GM20431 (cell line): ENCODE measurements around the gene CSNK2B.

Experiments used
- in situ Hi-C: fragments of 300-500 bp; cut with MseI, MboI; formaldehyde crosslinking; loops from one replicate; pipeline ENCODE4 v1.15.0; 2020; ENCODE audit warnings: low sequenced_read_pairs; ENCODE audit not compliant: unreplicated experiment

Gene CSNK2B

DNA sequence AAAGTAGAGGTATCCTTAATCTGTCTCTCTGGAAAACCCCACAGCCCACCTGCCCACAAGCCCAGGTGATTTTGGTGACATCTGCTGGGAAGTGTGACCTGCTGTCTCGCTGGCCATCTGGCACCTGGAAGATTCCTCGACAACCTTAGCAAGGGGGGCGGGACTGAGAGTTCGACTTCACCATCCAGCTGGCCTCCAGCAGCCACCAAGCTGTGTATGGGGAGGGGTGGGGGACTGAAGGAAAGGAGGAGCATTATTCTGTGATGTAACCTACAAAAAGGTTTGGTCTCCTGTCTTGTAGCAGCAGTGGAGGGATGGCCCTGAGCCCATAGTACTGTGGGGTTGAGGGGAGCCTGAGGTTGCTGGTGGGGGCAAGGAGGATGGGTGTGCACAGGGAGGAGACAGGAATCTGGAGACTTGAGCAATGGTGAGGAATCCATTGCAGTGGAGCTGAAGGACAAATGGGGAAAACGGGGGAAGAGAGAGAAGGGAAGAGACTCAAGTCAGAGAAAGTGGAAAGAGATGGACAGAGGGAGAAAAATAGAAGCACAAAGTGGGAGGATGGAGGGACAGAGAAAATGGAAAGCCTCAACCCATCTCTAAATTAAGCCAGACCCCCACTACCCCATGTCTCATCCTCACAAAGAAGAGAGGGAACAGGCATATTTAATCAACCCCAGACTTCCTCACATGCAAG, 44.8 kb downstream of the CSNK2B start:
- in situ Hi-C loops, result no loop called here

DNA sequence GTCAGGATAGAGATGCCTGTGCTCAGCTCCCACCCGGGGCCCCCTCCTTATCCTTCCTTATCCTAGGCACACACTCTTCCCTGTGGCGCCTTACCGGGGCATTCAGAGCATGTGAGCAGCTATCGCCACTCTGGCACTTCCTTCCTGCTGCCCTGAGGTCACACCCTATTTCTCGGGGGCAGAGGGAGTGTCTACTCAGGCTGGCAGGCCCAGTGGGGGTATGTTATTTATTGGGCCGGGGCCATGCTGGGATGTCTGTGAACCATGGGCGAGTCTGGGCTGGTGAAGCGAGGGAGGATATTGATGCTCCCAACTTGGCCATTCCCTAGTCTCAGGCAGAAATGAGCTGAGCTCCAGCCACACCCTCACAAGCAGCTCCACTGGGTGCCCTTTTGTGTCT, 45.4 kb downstream of the CSNK2B start:
- in situ Hi-C loops, result no loop called here

DNA sequence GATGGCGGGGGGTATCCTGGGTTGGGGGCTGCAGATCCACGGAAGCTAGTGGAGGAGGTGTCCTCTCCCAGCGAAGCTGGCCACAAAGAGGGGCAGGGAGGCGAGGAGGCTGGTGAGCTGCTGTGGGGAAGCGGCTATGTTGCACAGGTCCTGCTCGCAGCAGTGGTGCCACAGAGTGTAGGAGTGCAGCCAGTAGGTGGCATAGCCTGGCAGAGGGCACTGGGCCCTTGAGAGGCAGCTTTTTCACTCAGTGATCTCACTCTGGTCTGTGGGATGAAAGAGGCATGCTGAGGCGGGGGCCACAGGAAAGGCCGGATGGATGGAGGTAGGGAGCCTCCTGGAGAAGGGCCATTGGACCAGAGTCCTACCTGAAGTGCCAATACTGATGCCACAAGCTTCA, 46.4 kb downstream of the CSNK2B start:
- in situ Hi-C loops, result no loop called here

DNA sequence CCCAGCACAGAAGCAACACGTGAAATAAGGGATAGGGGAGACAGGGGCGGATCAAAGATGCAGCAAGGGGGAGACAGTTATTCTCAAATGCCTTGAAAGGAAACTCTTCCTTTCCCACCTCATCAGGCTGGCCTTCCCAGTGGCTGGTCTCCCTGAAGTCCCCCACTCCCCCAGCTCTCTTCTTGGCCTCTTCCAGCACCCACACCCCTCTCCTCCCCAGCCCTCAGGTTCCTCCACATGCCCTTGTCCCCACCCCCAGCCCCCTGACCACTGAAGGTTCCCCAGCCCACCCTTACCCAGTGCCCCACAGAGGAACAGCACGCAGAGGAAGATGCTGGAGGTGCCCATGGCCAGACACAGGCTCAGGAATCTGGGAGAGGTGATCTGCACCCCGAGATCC, 47.6 kb downstream of the CSNK2B start:
- in situ Hi-C loops, result no loop called here

DNA sequence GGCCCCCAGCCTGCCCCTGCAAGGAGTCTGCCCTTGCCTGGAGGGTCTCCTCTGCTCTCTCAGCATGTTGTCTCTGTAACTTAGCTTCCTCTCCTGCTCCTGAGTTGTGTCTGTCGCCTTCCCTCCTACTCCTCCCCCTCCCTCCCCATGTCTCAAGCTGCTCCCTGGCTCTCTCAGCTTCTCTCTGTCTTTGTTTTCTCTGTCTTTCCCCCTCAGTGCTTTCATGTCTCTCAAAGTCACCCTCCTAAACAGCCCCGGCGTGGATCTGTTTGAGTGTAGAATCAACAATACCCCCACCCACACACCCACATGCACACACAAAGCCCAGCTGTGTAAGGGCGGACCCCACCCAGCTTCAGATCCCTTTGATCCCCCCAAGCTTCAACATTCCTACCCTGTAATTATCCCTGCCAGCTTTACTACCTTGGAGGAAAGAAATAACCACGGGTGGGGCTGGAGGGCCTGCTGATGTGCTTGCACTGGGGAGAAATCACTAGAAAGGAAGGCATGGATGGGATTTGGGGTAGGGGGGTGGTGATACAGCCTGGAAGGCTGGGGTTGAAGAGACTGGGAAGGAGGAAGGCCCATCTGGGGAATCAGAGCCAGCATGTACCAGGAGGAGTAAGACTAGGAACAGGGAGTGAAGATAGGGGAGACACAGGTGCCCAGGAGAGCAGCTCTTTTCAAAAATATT, 48.3 kb downstream of the CSNK2B start:
- in situ Hi-C loops, result no loop called here

DNA sequence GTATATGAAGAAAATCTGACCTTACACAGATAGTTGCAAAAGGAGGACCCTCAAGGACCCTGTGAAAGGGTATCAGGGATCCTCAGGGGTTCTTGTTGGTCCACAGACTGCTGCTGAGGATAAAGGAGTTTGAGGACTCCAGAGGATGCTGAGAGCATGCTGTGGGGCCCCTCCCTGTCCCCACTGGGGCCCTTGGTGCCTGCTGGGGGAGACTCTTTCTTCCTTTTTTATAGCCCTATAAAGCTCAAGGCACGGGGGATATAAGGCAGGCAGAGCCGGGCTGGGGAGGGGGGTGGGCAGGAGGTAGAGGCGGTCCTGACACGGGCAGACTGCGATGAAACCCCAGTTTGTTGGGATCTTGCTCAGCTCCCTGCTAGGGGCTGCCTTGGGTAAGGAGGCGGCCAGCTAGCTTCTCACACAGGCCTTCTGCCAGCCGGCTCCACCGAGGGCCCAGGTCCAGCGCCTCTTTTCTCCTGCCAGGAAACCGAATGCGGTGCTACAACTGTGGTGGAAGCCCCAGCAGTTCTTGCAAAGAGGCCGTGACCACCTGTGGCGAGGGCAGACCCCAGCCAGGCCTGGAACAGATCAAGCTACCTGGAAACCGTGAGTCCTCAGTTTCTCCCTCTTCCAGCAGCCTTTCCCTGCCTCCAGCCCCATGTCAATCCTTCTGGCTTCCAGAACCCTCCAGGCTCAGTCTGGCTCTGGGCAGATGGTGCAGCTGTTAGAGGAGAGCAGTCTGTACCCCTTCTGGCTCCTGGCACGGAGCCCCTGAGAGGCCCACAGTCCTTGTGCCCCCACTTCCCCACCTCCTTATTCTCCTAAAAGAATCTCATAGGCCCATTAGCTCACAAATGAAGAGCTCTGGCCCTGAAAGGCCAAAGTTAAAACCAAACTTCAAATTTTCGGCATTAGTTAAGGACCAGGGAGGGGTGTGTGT, 49.4 kb downstream of the CSNK2B start, which contains the start of gene LY6G6D:
TSS of gene LY6G6D (plus strand) at position 327 of the 937 bp plus-strand sequence. CDS start at position 335, 8 bp downstream.
- in situ Hi-C loops, result no loop called here

DNA sequence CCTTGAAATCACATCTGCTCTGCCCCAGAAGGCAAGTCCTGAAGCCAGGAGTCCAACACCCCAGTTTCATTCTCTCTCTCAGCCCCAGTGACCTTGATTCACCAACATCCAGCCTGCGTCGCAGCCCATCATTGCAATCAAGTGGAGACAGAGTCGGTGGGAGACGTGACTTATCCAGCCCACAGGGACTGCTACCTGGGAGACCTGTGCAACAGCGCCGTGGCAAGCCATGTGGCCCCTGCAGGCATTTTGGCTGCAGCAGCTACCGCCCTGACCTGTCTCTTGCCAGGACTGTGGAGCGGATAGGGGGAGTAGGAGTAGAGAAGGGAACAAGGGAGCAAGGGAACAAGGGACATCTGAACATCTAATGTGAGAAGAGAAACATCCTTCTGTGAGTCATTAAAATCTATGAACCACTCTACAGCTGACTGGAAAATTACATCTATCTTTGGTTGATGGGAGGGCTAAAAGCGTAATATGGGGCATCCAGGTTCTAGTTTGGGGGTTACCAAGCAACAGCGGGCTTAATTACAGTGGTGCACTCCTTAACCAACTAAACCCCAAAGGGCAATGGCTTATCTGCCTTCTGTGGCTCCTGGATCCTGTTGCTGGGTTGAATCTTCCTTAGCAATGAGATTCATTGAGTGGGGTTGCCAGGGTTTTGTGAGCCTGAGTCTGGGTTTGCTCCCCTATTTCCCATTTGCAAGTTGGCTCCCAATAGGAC, 51.8 kb downstream of the CSNK2B start:
- in situ Hi-C loops, result no loop called here

DNA sequence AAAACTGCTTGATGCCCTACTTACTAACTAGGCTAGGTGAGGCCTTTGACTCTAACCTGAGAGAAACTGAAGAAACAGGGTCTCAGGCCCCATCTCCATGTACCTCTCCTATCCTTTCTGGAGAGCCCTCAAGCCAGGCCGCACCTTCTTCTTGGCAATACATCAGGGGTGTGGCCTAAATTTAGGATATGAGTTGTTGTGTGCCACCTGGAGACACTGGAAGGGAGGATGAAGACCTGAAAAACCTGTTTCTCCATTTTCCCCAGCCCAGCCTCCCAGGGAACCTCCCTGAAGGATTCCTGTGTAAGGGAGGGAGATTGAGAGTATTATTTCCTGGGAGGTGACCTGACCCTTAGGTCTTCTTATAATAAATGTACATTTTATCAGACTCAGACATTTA, 52.4 kb downstream of the CSNK2B start:
- in situ Hi-C loops, result no loop called here

DNA sequence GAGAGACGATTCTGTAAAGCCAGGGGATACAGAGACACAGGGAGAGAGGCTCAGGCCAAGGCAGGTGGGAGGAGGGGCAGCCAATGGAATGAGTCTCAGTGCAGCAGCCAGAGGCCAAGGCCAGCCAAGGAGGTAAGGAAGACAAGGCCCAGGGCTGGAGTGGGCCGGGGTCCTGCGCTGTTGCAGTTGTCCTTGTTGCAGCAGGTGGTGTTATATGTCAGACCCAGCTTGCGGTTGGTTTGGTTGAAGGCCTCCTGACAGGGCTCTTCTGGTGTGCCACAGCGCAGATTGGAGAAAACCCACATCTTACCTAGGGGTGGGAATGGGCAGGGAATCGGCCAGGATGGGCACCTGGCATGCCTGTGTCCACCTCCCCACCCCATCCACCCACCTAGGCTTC, 53.1 kb downstream of the CSNK2B start:
- in situ Hi-C loops, result no loop called here
